HCT116 (cell line): ENCODE results near the gene PKP1. TPM values are rescaled to one million over a fixed set of nuclear protein-coding genes. Genes with fewer than 3 reads are reported as not detected.

Experiments used
- ATAC-seq: fragments of 200-7000 bp; cut with Tn5 transposase; 2 replicates; pipeline ENCODE4 v1.9.1; 2020; ENCODE audit warnings: mild to moderate bottlenecking, moderate library complexity
- BruUV-seq: library from RNA; stranded (reverse); fragments of 400-500 nt; replicated peaks from 2 replicates; lab custom pipeline; 2021; lab: Mats Ljungman, UMichigan
- CTCF ChIA-PET: fragments of 300-600 bp; sonication (Branson Sonifier 250); formaldehyde crosslinking; loops from one replicate; lab custom pipeline; 2021; ENCODE audit warnings: antibody characterized with exemption; lab: Charles Lee
- POLR2A ChIA-PET: fragments of 300-600, 350-600 bp; sonication (Branson Sonifier 250); formaldehyde crosslinking; loops from one replicate; lab custom pipeline; 2021; ENCODE audit warnings: antibody characterized with exemption; lab: Charles Lee
- RAD21 ChIA-PET, 2 experiments: fragments of 300-600 bp; sonication (Branson Sonifier 250); formaldehyde crosslinking; loops; one replicate each; lab custom pipeline; 2023; ENCODE audit warnings: low total read pairs in 2 of 2; ENCODE audit not compliant: uncharacterized antibody in 2 of 2, unreplicated experiment in 2 of 2, low non-redundant PET in 1 of 2; lab: Charles Lee
- DNase-seq: peaks from one replicate; pipeline ENCODE4 v3.0.0-alpha.2; 2010; ENCODE audit warnings: low read depth, low spot score
- H2AFZ ChIP-seq: fragments of 200-600 bp; shearing (Covaris generic), sonication (generic); 2 replicates; pipeline ENCODE4 v1.6.1; 2017; ENCODE audit warnings: low read depth, mixed run types, mixed read lengths, antibody characterized with exemption, low read length; ENCODE audit not compliant: poor library complexity, severe bottlenecking
- H3K27ac ChIP-seq: 2 replicates; pipeline ENCODE4 v1.5.1; 2012; ENCODE audit warnings: low read depth, low read length
- H3K27me3 ChIP-seq: fragments of 200-600 bp; sonication (generic); 2 replicates; pipeline ENCODE4 v1.6.1; 2016; ENCODE audit warnings: mixed run types, low read length, mixed read lengths; ENCODE audit not compliant: insufficient read depth
- H3K36me3 ChIP-seq, 2 experiments: fragments of 200-500 bp in 1 of 2; fragments of 200-600 bp in 1 of 2; sonication (Bioruptor generic) in 1 of 2; sonication (generic) in 1 of 2; 2 replicates each; pipeline versions ENCODE4 v1.5.1 to v1.6.1; 2014 to 2016; ENCODE audit warnings: low read length in 2 of 2, inconsistent platforms in 1 of 2, mixed read lengths in 1 of 2, mixed run types in 1 of 2; ENCODE audit not compliant: insufficient read depth in 2 of 2, control insufficient read depth in 1 of 2
- H3K4me1 ChIP-seq, 2 experiments: fragments of 200-600 bp in 1 of 2; sonication (generic) in 1 of 2; 2 replicates each; pipeline versions ENCODE4 v1.5.1 to v1.6.1; 2012 to 2017; ENCODE audit warnings: low read length in 2 of 2, inconsistent platforms in 1 of 2, mild to moderate bottlenecking in 1 of 2, mixed read lengths in 1 of 2, mixed run types in 1 of 2, moderate library complexity in 1 of 2; ENCODE audit not compliant: insufficient read depth in 2 of 2, control insufficient read depth in 1 of 2
- H3K4me2 ChIP-seq: fragments of 200-600 bp; sonication (generic); 2 replicates; pipeline ENCODE4 v1.6.1; 2017; ENCODE audit warnings: mixed run types, low read length, mixed read lengths
- H3K4me3 ChIP-seq, 2 experiments: fragments of 200-600 bp in 1 of 2; sonication (generic) in 1 of 2; replicated peaks in 1 of 2; 2 replicates each; pipeline ENCODE4 v1.5.1; 2011 to 2016; ENCODE audit warnings: low read length in 2 of 2, control low read depth in 1 of 2, low read depth in 1 of 2, mild to moderate bottlenecking in 1 of 2, mixed read lengths in 1 of 2, mixed run types in 1 of 2
- H3K79me2 ChIP-seq: fragments of 200-600 bp; sonication (generic); 2 replicates; pipeline ENCODE4 v1.6.1; 2017; ENCODE audit warnings: mild to moderate bottlenecking, mixed run types, low read length, moderate library complexity, mixed read lengths; ENCODE audit not compliant: insufficient read depth
- H3K9ac ChIP-seq: fragments of 200-600 bp; sonication (generic); 2 replicates; pipeline ENCODE4 v1.6.1; 2016; ENCODE audit warnings: low read length, mixed read lengths
- H3K9me2 ChIP-seq: fragments of 200-600 bp; sonication (generic), shearing (Covaris generic); 2 replicates; pipeline ENCODE4 v1.6.1; 2017; ENCODE audit warnings: mixed run types, mild to moderate bottlenecking, moderate library complexity; ENCODE audit not compliant: insufficient read depth
- H3K9me3 ChIP-seq, 2 experiments: fragments of 200-500 bp in 1 of 2; fragments of 200-600 bp in 1 of 2; sonication (Bioruptor generic) in 1 of 2; sonication (generic) in 1 of 2; 2 replicates each; pipeline ENCODE4 v1.6.1; 2014 to 2017; ENCODE audit warnings: low read length in 2 of 2, mixed read lengths in 2 of 2, inconsistent platforms in 1 of 2, low read depth in 1 of 2, mild to moderate bottlenecking in 1 of 2, mixed run types in 1 of 2, moderate library complexity in 1 of 2; ENCODE audit not compliant: control insufficient read depth in 1 of 2, insufficient read depth in 1 of 2
- H4K20me1 ChIP-seq: fragments of 200-600 bp; sonication (generic), shearing (Covaris generic); 2 replicates; pipeline ENCODE4 v1.6.1; 2017; ENCODE audit warnings: mixed run types, mild to moderate bottlenecking, moderate library complexity; ENCODE audit not compliant: insufficient read depth
- CEBPB ChIP-seq: IDR thresholded peaks from 2 replicates; pipeline ENCODE4 v1.6.1; 2012; ENCODE audit warnings: low read depth
- EGR1 ChIP-seq: IDR thresholded peaks from 2 replicates; pipeline ENCODE4 v1.6.1; 2012; ENCODE audit warnings: low read depth
- ELF1 ChIP-seq: IDR thresholded peaks from 2 replicates; pipeline ENCODE4 v1.6.1; 2012; ENCODE audit warnings: low read depth, borderline replicate concordance
- EZH2 ChIP-seq: fragments of 200-600 bp; sonication (generic); IDR thresholded peaks from 2 replicates; pipeline ENCODE4 v1.6.1; 2017; ENCODE audit warnings: antibody characterized with exemption, mixed run types
- FOSL1 ChIP-seq: IDR thresholded peaks from 2 replicates; pipeline ENCODE4 v1.6.1; 2012; ENCODE audit warnings: low read depth
- POLR2AphosphoS5 ChIP-seq: IDR thresholded peaks from 2 replicates; pipeline ENCODE4 v1.6.1; 2011; ENCODE audit warnings: mild to moderate bottlenecking, low read depth, low read length, moderate library complexity
- RAD21 ChIP-seq: IDR thresholded peaks from 2 replicates; pipeline ENCODE4 v1.6.1; 2012; ENCODE audit warnings: low read depth, mild to moderate bottlenecking
- SIN3A ChIP-seq: IDR thresholded peaks from 2 replicates; pipeline ENCODE4 v1.6.1; 2012; ENCODE audit warnings: low read depth
- SRF ChIP-seq: IDR thresholded peaks from 2 replicates; pipeline ENCODE4 v1.6.1; 2012; ENCODE audit warnings: low read depth
- TCF7L2 ChIP-seq: IDR thresholded peaks from 2 replicates; pipeline ENCODE4 v1.7.0; 2011; ENCODE audit warnings: borderline replicate concordance, inconsistent platforms; ENCODE audit not compliant: insufficient read depth, insufficient read length; ENCODE audit errors: extremely low read depth
- YY1 ChIP-seq: IDR thresholded peaks from 2 replicates; pipeline ENCODE4 v1.6.1; 2011; ENCODE audit warnings: low read length, low read depth, moderate library complexity, mild to moderate bottlenecking; ENCODE audit not compliant: insufficient replicate concordance; ENCODE audit errors: extremely low read depth
- ZFX ChIP-seq: fragments of 450-650 bp; IDR thresholded peaks from 2 replicates; pipeline ENCODE4 v1.6.1; 2017
- intact Hi-C: fragments of 100-400 bp; cut with micrococcal nuclease; formaldehyde crosslinking; loops from 2 replicates; pipeline ENCODE4 v1.10.0; 2022
- total RNA-seq: library from RNA; stranded (reverse); gene quantifications from one replicate; pipeline ENCODE4 v1.2.1, GENCODE V29; 2021; ENCODE audit not compliant: unreplicated experiment
- TF ChIP-seq, protein P1 (sequence below): IDR thresholded peaks from 2 replicates; pipeline ENCODE4 v1.6.1; 2012; ENCODE audit warnings: low read depth
- TF ChIP-seq, protein P2 (sequence below): IDR thresholded peaks from 2 replicates; pipeline ENCODE4 v1.6.1; 2012
- TF ChIP-seq, protein P3 (sequence below): IDR thresholded peaks from 2 replicates; pipeline ENCODE4 v1.6.1; 2012
- TF ChIP-seq, protein P4 (sequence below), 3 experiments: fragments of 200-600 bp in 1 of 3; sonication (generic) in 1 of 3; IDR thresholded peaks in 2 of 3; conservative IDR thresholded peaks in 1 of 3; 2 replicates each; pipeline ENCODE4 v1.5.1; 2012 to 2017; ENCODE audit warnings: low read depth in 2 of 3, low read length in 2 of 3, antibody characterized with exemption in 1 of 3, borderline replicate concordance in 1 of 3, control low read depth in 1 of 3, mild to moderate bottlenecking in 1 of 3, mixed read lengths in 1 of 3, mixed run types in 1 of 3, moderate library complexity in 1 of 3; ENCODE audit not compliant: insufficient read depth in 1 of 3
- TF ChIP-seq, protein P5 (sequence below): IDR thresholded peaks from 2 replicates; pipeline ENCODE4 v1.6.1; 2011; ENCODE audit warnings: mild to moderate bottlenecking, low read length, moderate library complexity; ENCODE audit not compliant: insufficient replicate concordance; ENCODE audit errors: extremely low read depth

PKP1 gene
- total RNA-seq, 1 experiment from 2014 or later = 0.07 TPM

DNA sequence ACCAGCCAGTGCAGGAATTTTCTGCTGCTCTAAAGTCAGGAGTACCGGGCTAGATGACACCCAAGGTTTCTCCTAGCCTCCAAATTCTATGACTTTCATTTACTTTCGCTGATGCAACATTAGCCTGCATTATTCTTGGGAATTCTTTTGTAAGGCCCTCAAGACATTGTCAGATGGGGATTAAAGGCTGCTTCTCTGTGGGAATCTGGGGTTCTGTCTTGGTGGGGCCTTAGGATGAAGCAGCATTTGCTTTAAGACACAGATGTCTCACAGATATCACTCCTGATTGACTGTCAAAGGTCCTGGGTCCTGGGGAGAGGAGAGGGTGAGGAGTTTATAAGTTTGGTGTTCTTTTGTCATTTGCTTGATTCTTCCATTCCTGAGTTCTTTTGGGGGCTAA is 11.6 kb downstream of the PKP1 start:
- Histone ChIP-seq H3K4me3 (no peak overlapping the region), H3K36me3 (no peaks in the 10 kb centered on the region), H3K4me2 (no peak overlapping the region), H3K9ac (no peak overlapping the region), H4K20me1 (no peaks in the 10 kb centered on the region), H3K9me3 (no peaks in the 10 kb centered on the region), H3K27ac (no peak overlapping the region), H3K9me2 (no peaks in the 10 kb centered on the region), H3K79me2 (no peaks in the 10 kb centered on the region), H3K4me1 (peaks cover 14 to 48% of the 10 kb centered on the region in 2 experiments), H2AFZ (no peak overlapping the region), H3K27me3 (no peaks in the 10 kb centered on the region)
- intact Hi-C loops = no loop called here
- TF ChIP-seq RAD21 (no peak), CEBPB (no peak), EZH2 (no peak), TCF7L2 (no peak), POLR2AphosphoS5 (no peak), EGR1 (no peak), ZFX (no peak), ELF1 (no peak), SIN3A (no peak), YY1 (no peak), FOSL1 (no peak), SRF (no peak)
- TF ChIP-seq, protein P1, sequence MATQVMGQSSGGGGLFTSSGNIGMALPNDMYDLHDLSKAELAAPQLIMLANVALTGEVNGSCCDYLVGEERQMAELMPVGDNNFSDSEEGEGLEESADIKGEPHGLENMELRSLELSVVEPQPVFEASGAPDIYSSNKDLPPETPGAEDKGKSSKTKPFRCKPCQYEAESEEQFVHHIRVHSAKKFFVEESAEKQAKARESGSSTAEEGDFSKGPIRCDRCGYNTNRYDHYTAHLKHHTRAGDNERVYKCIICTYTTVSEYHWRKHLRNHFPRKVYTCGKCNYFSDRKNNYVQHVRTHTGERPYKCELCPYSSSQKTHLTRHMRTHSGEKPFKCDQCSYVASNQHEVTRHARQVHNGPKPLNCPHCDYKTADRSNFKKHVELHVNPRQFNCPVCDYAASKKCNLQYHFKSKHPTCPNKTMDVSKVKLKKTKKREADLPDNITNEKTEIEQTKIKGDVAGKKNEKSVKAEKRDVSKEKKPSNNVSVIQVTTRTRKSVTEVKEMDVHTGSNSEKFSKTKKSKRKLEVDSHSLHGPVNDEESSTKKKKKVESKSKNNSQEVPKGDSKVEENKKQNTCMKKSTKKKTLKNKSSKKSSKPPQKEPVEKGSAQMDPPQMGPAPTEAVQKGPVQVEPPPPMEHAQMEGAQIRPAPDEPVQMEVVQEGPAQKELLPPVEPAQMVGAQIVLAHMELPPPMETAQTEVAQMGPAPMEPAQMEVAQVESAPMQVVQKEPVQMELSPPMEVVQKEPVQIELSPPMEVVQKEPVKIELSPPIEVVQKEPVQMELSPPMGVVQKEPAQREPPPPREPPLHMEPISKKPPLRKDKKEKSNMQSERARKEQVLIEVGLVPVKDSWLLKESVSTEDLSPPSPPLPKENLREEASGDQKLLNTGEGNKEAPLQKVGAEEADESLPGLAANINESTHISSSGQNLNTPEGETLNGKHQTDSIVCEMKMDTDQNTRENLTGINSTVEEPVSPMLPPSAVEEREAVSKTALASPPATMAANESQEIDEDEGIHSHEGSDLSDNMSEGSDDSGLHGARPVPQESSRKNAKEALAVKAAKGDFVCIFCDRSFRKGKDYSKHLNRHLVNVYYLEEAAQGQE = no peak
- TF ChIP-seq, protein P2, sequence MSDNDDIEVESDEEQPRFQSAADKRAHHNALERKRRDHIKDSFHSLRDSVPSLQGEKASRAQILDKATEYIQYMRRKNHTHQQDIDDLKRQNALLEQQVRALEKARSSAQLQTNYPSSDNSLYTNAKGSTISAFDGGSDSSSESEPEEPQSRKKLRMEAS = no peak
- TF ChIP-seq, protein P3, sequence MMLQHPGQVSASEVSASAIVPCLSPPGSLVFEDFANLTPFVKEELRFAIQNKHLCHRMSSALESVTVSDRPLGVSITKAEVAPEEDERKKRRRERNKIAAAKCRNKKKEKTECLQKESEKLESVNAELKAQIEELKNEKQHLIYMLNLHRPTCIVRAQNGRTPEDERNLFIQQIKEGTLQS = no peak
- TF ChIP-seq, protein P4, sequence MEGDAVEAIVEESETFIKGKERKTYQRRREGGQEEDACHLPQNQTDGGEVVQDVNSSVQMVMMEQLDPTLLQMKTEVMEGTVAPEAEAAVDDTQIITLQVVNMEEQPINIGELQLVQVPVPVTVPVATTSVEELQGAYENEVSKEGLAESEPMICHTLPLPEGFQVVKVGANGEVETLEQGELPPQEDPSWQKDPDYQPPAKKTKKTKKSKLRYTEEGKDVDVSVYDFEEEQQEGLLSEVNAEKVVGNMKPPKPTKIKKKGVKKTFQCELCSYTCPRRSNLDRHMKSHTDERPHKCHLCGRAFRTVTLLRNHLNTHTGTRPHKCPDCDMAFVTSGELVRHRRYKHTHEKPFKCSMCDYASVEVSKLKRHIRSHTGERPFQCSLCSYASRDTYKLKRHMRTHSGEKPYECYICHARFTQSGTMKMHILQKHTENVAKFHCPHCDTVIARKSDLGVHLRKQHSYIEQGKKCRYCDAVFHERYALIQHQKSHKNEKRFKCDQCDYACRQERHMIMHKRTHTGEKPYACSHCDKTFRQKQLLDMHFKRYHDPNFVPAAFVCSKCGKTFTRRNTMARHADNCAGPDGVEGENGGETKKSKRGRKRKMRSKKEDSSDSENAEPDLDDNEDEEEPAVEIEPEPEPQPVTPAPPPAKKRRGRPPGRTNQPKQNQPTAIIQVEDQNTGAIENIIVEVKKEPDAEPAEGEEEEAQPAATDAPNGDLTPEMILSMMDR (IDR thresholded peaks at IDR 0.05 in 2 of 3, conservative IDR thresholded peaks at IDR 0.05 in 1 of 3; ENCODE audit: borderline replicate concordance in 1 of 3, insufficient read depth in 1 of 3, low read depth in 2 of 3, low read length in 2 of 3) = no peak
- TF ChIP-seq, protein P5, sequence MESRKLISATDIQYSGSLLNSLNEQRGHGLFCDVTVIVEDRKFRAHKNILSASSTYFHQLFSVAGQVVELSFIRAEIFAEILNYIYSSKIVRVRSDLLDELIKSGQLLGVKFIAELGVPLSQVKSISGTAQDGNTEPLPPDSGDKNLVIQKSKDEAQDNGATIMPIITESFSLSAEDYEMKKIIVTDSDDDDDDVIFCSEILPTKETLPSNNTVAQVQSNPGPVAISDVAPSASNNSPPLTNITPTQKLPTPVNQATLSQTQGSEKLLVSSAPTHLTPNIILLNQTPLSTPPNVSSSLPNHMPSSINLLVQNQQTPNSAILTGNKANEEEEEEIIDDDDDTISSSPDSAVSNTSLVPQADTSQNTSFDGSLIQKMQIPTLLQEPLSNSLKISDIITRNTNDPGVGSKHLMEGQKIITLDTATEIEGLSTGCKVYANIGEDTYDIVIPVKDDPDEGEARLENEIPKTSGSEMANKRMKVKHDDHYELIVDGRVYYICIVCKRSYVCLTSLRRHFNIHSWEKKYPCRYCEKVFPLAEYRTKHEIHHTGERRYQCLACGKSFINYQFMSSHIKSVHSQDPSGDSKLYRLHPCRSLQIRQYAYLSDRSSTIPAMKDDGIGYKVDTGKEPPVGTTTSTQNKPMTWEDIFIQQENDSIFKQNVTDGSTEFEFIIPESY = no peak
- ChIA-PET CTCF (no interaction called here), POLR2A (no interaction called here), RAD21 (no interaction called here)
- ATAC-seq (no peak), DNase-seq (no peak)
- no TSS peak for BruUV-seq
